ENCODE data around the gene HIP1.
A peak's percentile ranks its signal among the peaks of the same experiment; 100 is the strongest.
"Not testable (repeated sequence)": the region's sequence is repeated elsewhere in the genome, so short reads cannot be mapped to it uniquely, and the experiment has no call there.

HIP1 gene

GRCh38 chr7:75527224-75527722 lies 211.5 kb downstream of the HIP1 start:
- DNase-seq (ENCODE audit: low read depth in 2 of 2), result not testable (repeated sequence)

- not testable (repeated sequence) for DNase-seq (ENCODE audit: low read depth in 2 of 2)
These were observed 217.0 kb downstream of the HIP1 start for GRCh38 chr7:75521727-75522126.

- not testable (repeated sequence) for DNase-seq (ENCODE audit: low read depth in 2 of 2)
These were observed 219.9 kb downstream of the HIP1 start for GRCh38 chr7:75518842-75519241.

GRCh38 chr7:75509033-75509432 lies 229.7 kb downstream of the HIP1 start:
- DNase-seq (ENCODE audit: low read depth in 2 of 2), result not testable (repeated sequence)

DNA sequence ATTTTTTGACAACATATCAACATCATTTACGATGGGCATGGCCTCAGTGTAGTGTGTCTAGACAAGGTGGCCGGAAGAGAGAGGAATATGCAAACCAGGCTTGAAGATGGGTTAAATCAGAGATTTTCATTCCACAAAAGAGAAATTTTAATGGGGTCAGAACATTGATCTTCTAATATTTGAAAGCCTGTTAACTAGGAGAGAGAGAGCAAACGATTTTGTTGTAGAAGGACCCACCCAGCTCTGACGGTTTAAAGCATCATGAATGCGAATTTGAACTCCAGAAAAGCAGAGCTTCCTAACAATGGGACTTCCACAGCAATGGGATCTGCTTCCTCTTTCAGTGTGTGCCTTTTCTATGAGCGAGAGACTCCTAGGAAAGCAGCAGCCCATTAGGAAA lies 246.7 kb downstream of the HIP1 start, which contains the start of gene SPDYE5:
SPDYE5 (plus strand) TSS at position 301 of the 400 bp plus-strand sequence. CDS start 1,728 bp downstream, outside the sequence.
- not testable (repeated sequence) for DNase-seq (ENCODE audit: low read depth in 2 of 2)

DNA sequence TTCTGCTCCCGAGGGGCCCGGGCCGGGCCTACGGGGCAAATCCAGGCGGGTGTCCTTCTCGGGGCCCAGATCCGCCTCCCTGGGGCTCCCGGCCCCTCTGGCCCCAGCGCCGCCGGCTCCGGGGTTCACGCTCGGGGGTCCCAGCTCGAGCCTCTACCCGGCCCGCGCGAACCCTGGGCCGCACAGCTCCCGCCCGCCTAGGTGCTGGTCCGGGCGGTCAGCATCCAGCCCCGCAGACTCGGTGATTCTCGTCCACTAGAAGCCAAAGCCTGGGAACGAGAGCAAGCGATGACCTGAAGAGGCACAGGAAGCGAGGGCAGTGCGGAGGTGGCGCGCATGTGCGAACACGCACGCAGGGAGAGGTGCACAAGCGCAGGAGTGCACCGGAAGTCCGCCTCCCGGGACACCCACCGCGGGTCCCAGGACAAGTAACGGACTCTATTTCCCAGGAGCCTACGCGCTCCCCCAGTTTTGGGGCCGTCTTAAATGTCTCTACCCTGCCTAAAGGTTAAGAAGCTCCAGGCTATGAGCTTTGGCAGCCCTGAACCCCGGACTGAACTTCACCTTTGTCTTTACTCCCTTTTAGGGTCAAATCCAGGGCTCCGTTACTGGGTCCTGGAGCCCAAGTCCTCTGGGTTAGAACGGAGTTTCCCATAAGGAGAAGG lies 252.6 kb downstream of the HIP1 start, which contains the start of gene POM121C:
POM121C (minus strand) TSS at position 321 of the 665 bp plus-strand sequence. CDS start 44,803 bp downstream, outside the sequence.
- peak; percentile 66 to 73 for DNase-seq (ENCODE audit: low read depth in 2 of 2)

GRCh38 chr7:75485355-75485978 lies 253.3 kb downstream of the HIP1 start:
- DNase-seq (ENCODE audit: low read depth in 2 of 2), result not testable (repeated sequence)

Measured in stimulated activated CD4-positive, alpha-beta T cell treated with anti-CD3 and anti-CD28 coated beads, Interleukin-1b, Interleukin-23, amount 100 ng/mL, for 1 hour (primary cell).